CD4-positive, alpha-beta T cell treated with Interferon alpha-2 for 1 hour (primary cell): ENCODE results near the gene TXNDC15.
"Not testable (repeated sequence)": the region's sequence is repeated elsewhere in the genome, so short reads cannot be mapped to it uniquely, and the experiment has no call there.

Source experiments
- DNase-seq, 2 donors: peaks; one replicate each; pipeline ENCODE4 v3.0.0-alpha.2; 2020 to 2022

Gene TXNDC15

GRCh38 chr5:134878403-134878802 lies 4.2 kb downstream of the TXNDC15 start:
- no peak for DNase-seq

GRCh38 chr5:134879456-134879855 lies 5.3 kb downstream of the TXNDC15 start:
- no peak for DNase-seq

GRCh38 chr5:134880937-134881336 lies 6.8 kb downstream of the TXNDC15 start:
- not testable (repeated sequence) for DNase-seq

GRCh38 chr5:134881711-134882110 lies 7.5 kb downstream of the TXNDC15 start:
- not testable (repeated sequence) for DNase-seq

GRCh38 chr5:134887593-134888159 lies 13.5 kb downstream of the TXNDC15 start:
- no peak for DNase-seq

- DNase-seq = no peak
These were observed 15.2 kb downstream of the TXNDC15 start for GRCh38 chr5:134889335-134889734.

- DNase-seq = no peak
These were observed 17.3 kb downstream of the TXNDC15 start for GRCh38 chr5:134891473-134891872.

GRCh38 chr5:134892282-134892681 lies 18.1 kb downstream of the TXNDC15 start:
- DNase-seq = no peak

- DNase-seq = no peak
These were observed 18.8 kb downstream of the TXNDC15 start for GRCh38 chr5:134892926-134893325.

- DNase-seq = no peak
These were observed 19.8 kb downstream of the TXNDC15 start for GRCh38 chr5:134893748-134894505.

- DNase-seq = peak in 1 of 2 donors; percentile 24
These were observed 28.1 kb downstream of the TXNDC15 start for GRCh38 chr5:134902071-134902801.

- peak; percentile 92 to 94 for DNase-seq
These were observed 30.6 kb downstream of the TXNDC15 start, which contains the start of gene PCBD2 for GRCh38 chr5:134904610-134905245. Gene PCBD2 (plus strand): TSS chr5:134905131. CDS start chr5:134905140, 9 bp downstream.

- peak; percentile 36 to 75 for DNase-seq
These were observed 31.2 kb downstream of the TXNDC15 start for GRCh38 chr5:134905246-134905996.

- peak in 1 of 2 donors; percentile 14 for DNase-seq
These were observed 32.6 kb downstream of the TXNDC15 start for GRCh38 chr5:134906811-134907210.

GRCh38 chr5:134910752-134911151 lies 36.6 kb downstream of the TXNDC15 start:
- not testable (repeated sequence) for DNase-seq

GRCh38 chr5:134911285-134912206 lies 37.4 kb downstream of the TXNDC15 start:
- DNase-seq = no peak

GRCh38 chr5:134913254-134913653 lies 39.1 kb downstream of the TXNDC15 start:
- DNase-seq = no peak

GRCh38 chr5:134913795-134914194 lies 39.6 kb downstream of the TXNDC15 start:
- no peak for DNase-seq

- no peak for DNase-seq
These were observed 43.1 kb downstream of the TXNDC15 start for GRCh38 chr5:134917070-134917815.

- no peak for DNase-seq
These were observed 44.7 kb downstream of the TXNDC15 start for GRCh38 chr5:134918861-134919260.
